GM23338 (cell line): ENCODE data around the gene LEAP2. TPM values are rescaled to one million over a fixed set of nuclear protein-coding genes. Genes with fewer than 3 reads are reported as not detected.

Source experiments
- ATAC-seq: fragments of 200-7000 bp; cut with Tn5 transposase; 3 replicates; pipeline ENCODE4 v1.9.1; 2020
- DNase-seq: peaks from one replicate; pipeline ENCODE4 v3.0.0-alpha.2; 2015; ENCODE audit warnings: low spot score
- H2AFZ ChIP-seq: fragments of 200-600 bp; sonication (generic); 2 replicates; pipeline ENCODE4 v1.8.0; 2016; ENCODE audit warnings: antibody characterized with exemption, mild to moderate bottlenecking, moderate library complexity
- H3F3A ChIP-seq: fragments of 200-600 bp; sonication (generic); replicated peaks from 2 replicates; pipeline ENCODE4 v1.8.0; 2017; ENCODE audit warnings: antibody characterized with exemption, mixed run types, low read depth
- H3K27ac ChIP-seq: fragments of 200-600 bp; sonication (generic); 2 replicates; pipeline ENCODE4 v1.6.1; 2016; ENCODE audit warnings: low read depth
- H3K27me3 ChIP-seq: fragments of 200-600 bp; sonication (generic); 2 replicates; pipeline ENCODE4 v1.8.0; 2016; ENCODE audit warnings: mild to moderate bottlenecking, mixed run types, moderate library complexity; ENCODE audit not compliant: insufficient read depth
- H3K36me3 ChIP-seq: fragments of 200-600 bp; sonication (generic); 2 replicates; pipeline ENCODE4 v1.8.0; 2016; ENCODE audit warnings: mild to moderate bottlenecking; ENCODE audit not compliant: insufficient read depth
- H3K4me1 ChIP-seq: fragments of 200-600 bp; sonication (generic); 2 replicates; pipeline ENCODE4 v1.8.0; 2016; ENCODE audit warnings: mild to moderate bottlenecking, moderate library complexity; ENCODE audit not compliant: insufficient read depth
- H3K4me2 ChIP-seq: fragments of 200-600 bp; sonication (generic); 2 replicates; pipeline ENCODE4 v1.7.1; 2017; ENCODE audit warnings: mixed run types
- H3K4me3 ChIP-seq: fragments of 200-600 bp; sonication (generic); 2 replicates; pipeline ENCODE4 v1.6.1; 2016; ENCODE audit warnings: mixed run types
- H3K79me2 ChIP-seq: fragments of 200-600 bp; sonication (generic); replicated peaks from 2 replicates; pipeline ENCODE4 v1.8.0; 2017; ENCODE audit warnings: mild to moderate bottlenecking; ENCODE audit not compliant: insufficient read depth
- H3K9me2 ChIP-seq: fragments of 200-600 bp; sonication (generic); 2 replicates; pipeline ENCODE4 v1.8.0; 2017; ENCODE audit not compliant: insufficient read depth
- H4K20me1 ChIP-seq: fragments of 200-600 bp; sonication (generic); replicated peaks from 2 replicates; pipeline ENCODE4 v1.8.0; 2017; ENCODE audit warnings: mild to moderate bottlenecking; ENCODE audit not compliant: insufficient read depth
- H3K27ac Mint-ChIP-seq: 2 replicates; pipeline ENCODE4 v1.8.0; 2020; ENCODE audit warnings: inconsistent platforms, mild to moderate bottlenecking, moderate library complexity, mixed read lengths
- H3K27me3 Mint-ChIP-seq: 3 replicates; pipeline ENCODE4 v1.8.0; 2022; ENCODE audit warnings: low read depth, mild to moderate bottlenecking, moderate library complexity, mixed read lengths, inconsistent platforms; ENCODE audit not compliant: insufficient read depth, poor library complexity
- H3K36me3 Mint-ChIP-seq: 3 replicates; pipeline ENCODE4 v1.8.0; 2021; ENCODE audit warnings: low read depth, mild to moderate bottlenecking, inconsistent platforms, moderate library complexity, mixed read lengths
- H3K4me1 Mint-ChIP-seq: 3 replicates; pipeline ENCODE4 v1.8.0; 2020; ENCODE audit warnings: mild to moderate bottlenecking, inconsistent platforms, mixed read lengths
- H3K4me3 Mint-ChIP-seq: 3 replicates; pipeline ENCODE4 v1.8.0; 2021; ENCODE audit warnings: moderate library complexity, mild to moderate bottlenecking, inconsistent platforms, mixed read lengths
- H3K9me3 Mint-ChIP-seq: 3 replicates; pipeline ENCODE4 v1.8.0; 2020; ENCODE audit warnings: moderate library complexity, mild to moderate bottlenecking, inconsistent platforms, mixed read lengths
- CTCF ChIP-seq, 2 experiments: fragments of 200-600 bp in 1 of 2; sonication (generic) in 1 of 2; conservative IDR thresholded peaks; 2 replicates each; pipeline versions ENCODE4 v1.5.1 to v1.6.1; 2016 to 2017; ENCODE audit warnings: antibody characterized with exemption in 2 of 2, low read depth in 2 of 2, mild to moderate bottlenecking in 2 of 2, moderate library complexity in 1 of 2
- ZNF462 ChIP-seq: fragments of 250-450 bp; sonication (Bioruptor Pico); IDR thresholded peaks from 2 replicates; pipeline ENCODE4 v1.5.0; 2020; ENCODE audit warnings: mild to moderate bottlenecking, moderate library complexity
- polyA plus RNA-seq: library from polyadenylated mRNA; unstranded; fragments of >200 nt; fragmentation: Nextera tagmentation; extraction: Ambion mirVana; gene quantifications from 2 replicates; pipeline ENCODE4 v1.2.1, GENCODE V29; 2016
- total RNA-seq: library from RNA; depleted of rRNA; stranded (reverse); fragments of >200 nt; shearing (Covaris generic); gene quantifications from 2 replicates; pipeline ENCODE4 v1.2.3, GENCODE V29; 2014

Gene LEAP2
- total and polyA plus RNA-seq, 2 experiments from 2014 or later: 1.5 to 1.8 TPM

- H3K4me2 ChIP-seq: peak overlapping the region; percentile 83
- peaks cover 27% of the 10 kb centered on the region for H3F3A ChIP-seq
- TF ChIP-seq CTCF (conservative IDR thresholded peaks at IDR 0.05; ENCODE audit: low read depth in 2 of 2) (peak in 1 of 2 experiments; percentile 18; a peak in 1 of 4 replicates), ZNF462 (CRISPR knock-in tag) (no peak)
- no peaks in the 10 kb centered on the region for H3K9me3 Mint-ChIP-seq
- peak overlapping the region; percentile 96 for H2AFZ ChIP-seq
- H3K27me3 Mint-ChIP-seq: peaks cover 57% of the 10 kb centered on the region
- peak overlapping the region; percentile 61 for H3K4me3 ChIP-seq
- peaks cover 83% of the 10 kb centered on the region for H3K27me3 ChIP-seq
- peaks cover 12% of the 10 kb centered on the region for H3K4me1 Mint-ChIP-seq
- no peak overlapping the region for H3K27ac ChIP-seq
- no peak overlapping the region; the same call in 1 of the 2 replicates for H3K27ac Mint-ChIP-seq
- ATAC-seq: peak; percentile 14
- H3K36me3 Mint-ChIP-seq: peaks cover 3% of the 10 kb centered on the region
- H3K79me2 ChIP-seq: no peaks in the 10 kb centered on the region
- peak; percentile 76 for DNase-seq
- peak overlapping the region; percentile 63 for H3K4me3 Mint-ChIP-seq
- no peaks in the 10 kb centered on the region for H3K9me2 ChIP-seq
- no peaks in the 10 kb centered on the region for H3K36me3 ChIP-seq
- H4K20me1 ChIP-seq: no peaks in the 10 kb centered on the region; the same call in 1 of the 2 replicates
- peaks cover 9% of the 10 kb centered on the region for H3K4me1 ChIP-seq
Observed at GRCh38 chr5:132825033-132825833, 48.2 kb upstream of the LEAP2 start.
